K562 (cell line): Measurements from ENCODE around the gene TMEM141. TPM values are rescaled to one million over a fixed set of nuclear protein-coding genes. Genes with fewer than 3 reads are reported as not detected.

Experiments used
- ATAC-seq: fragments of 200-7000 bp; cut with Tn5 transposase; 3 replicates; pipeline ENCODE4 v1.9.1; 2020; ENCODE audit warnings: moderate library complexity
- BruUV-seq: library from RNA; stranded (reverse); fragments of 400-500 nt; replicated peaks from 2 replicates; lab custom pipeline; 2021; lab: Mats Ljungman, UMichigan
- CTCF ChIA-PET: fragments of 300-600 bp; formaldehyde crosslinking; extraction: SDS; loops from one replicate; lab custom pipeline; 2021; ENCODE audit warnings: low intra/inter-chr PET ratio; lab: Yijun Ruan, JAX
- POLR2A ChIA-PET: fragments of 300-600, 350-650 bp; sonication (Branson Sonifier 250); formaldehyde crosslinking; extraction: SDS; loops from one replicate; lab custom pipeline; 2021; ENCODE audit warnings: antibody characterized with exemption, inconsistent platforms; lab: Yijun Ruan, JAX
- DNase-seq, 4 experiments: peaks; one replicate each; pipeline versions ENCODE4 v3.0.0 to v3.0.0-alpha.2; 2011 to 2018; ENCODE audit warnings: low spot score in 3 of 4, mixed read lengths in 3 of 4; ENCODE audit errors: extremely low read depth in 1 of 4
- FAIRE-seq: peaks from 2 replicates; lab custom pipeline; 2011; peaks lifted over from hg19 to GRCh38; lab: Jason Lieb, UNC
- H2AFZ ChIP-seq: 2 replicates; pipeline ENCODE4 v1.6.0; 2011; ENCODE audit warnings: low read depth, low read length, control low read depth, inconsistent platforms
- H3K27ac ChIP-seq: fragments of 200-600 bp; 3 replicates; pipeline ENCODE4 v1.8.0; 2011; ENCODE audit warnings: low read depth, mild to moderate bottlenecking, control low read depth, inconsistent platforms, low read length, moderate library complexity, mixed read lengths; ENCODE audit errors: extremely low read depth
- H3K27me3 ChIP-seq, 2 experiments: fragments of 300-600 bp in 1 of 2; 2 replicates in 1 of 2; 3 replicates in 1 of 2; pipeline versions ENCODE4 v1.6.0 to v1.8.0; 2011; ENCODE audit warnings: inconsistent platforms in 2 of 2, low read length in 2 of 2, mild to moderate bottlenecking in 1 of 2, mixed read lengths in 1 of 2, moderate library complexity in 1 of 2; ENCODE audit not compliant: control insufficient read depth in 2 of 2, insufficient read depth in 2 of 2
- H3K36me3 ChIP-seq: fragments of 300-600 bp; 3 replicates; pipeline ENCODE4 v1.8.0; 2011; ENCODE audit warnings: mild to moderate bottlenecking, low read length, inconsistent platforms; ENCODE audit not compliant: control insufficient read depth, insufficient read depth
- H3K4me1 ChIP-seq, 2 experiments: fragments of 200-600 bp in 1 of 2; replicated peaks in 1 of 2; 2 replicates in 1 of 2; 3 replicates in 1 of 2; pipeline versions ENCODE4 v1.5.1 to v1.8.0; 2011; ENCODE audit warnings: inconsistent platforms in 2 of 2, low read length in 2 of 2, mild to moderate bottlenecking in 1 of 2, mixed read lengths in 1 of 2, moderate library complexity in 1 of 2; ENCODE audit not compliant: control insufficient read depth in 2 of 2, insufficient read depth in 2 of 2
- H3K4me2 ChIP-seq: 2 replicates; pipeline ENCODE4 v1.6.1; 2011; ENCODE audit warnings: low read length, control low read depth, inconsistent platforms, mixed read lengths; ENCODE audit not compliant: insufficient read depth
- H3K4me3 ChIP-seq: fragments of 200-600 bp; sonication (generic), shearing (Covaris generic); 2 replicates; pipeline ENCODE4 v1.5.1; 2016; ENCODE audit warnings: control low read depth, inconsistent platforms
- H3K79me2 ChIP-seq: fragments of 200-600 bp; 3 replicates; pipeline ENCODE4 v1.8.0; 2011; ENCODE audit warnings: low read length, inconsistent platforms; ENCODE audit not compliant: control insufficient read depth, insufficient read depth
- H3K9ac ChIP-seq, 2 experiments: 2 replicates each; pipeline versions ENCODE4 v1.6.0 to v1.6.1; 2011; ENCODE audit warnings: low read depth in 2 of 2, low read length in 2 of 2, control low read depth in 1 of 2, inconsistent platforms in 1 of 2, mild to moderate bottlenecking in 1 of 2, mixed read lengths in 1 of 2; ENCODE audit not compliant: insufficient read depth in 1 of 2
- H3K9me1 ChIP-seq: one replicate; pipeline ENCODE4 v1.6.0; 2011; ENCODE audit warnings: inconsistent platforms, mild to moderate bottlenecking, low read length, moderate library complexity; ENCODE audit not compliant: control insufficient read depth, insufficient read depth
- H3K9me3 ChIP-seq: replicated peaks from 2 replicates; pipeline ENCODE4 v1.5.1; 2011; ENCODE audit warnings: low read depth, low read length, inconsistent platforms; ENCODE audit not compliant: control insufficient read depth, insufficient read depth
- H4K20me1 ChIP-seq: replicated peaks from 2 replicates; pipeline ENCODE4 v1.6.1; 2011; ENCODE audit warnings: low read length, inconsistent platforms, mixed read lengths; ENCODE audit not compliant: control insufficient read depth, insufficient read depth
- CEBPZ ChIP-seq: fragments of 150-350 bp; IDR thresholded peaks from 2 replicates; pipeline ENCODE4 v1.6.1; 2014; ENCODE audit warnings: low read depth, mild to moderate bottlenecking, low read length, borderline replicate concordance
- CXXC5 ChIP-seq: fragments of 250-450 bp; sonication (Bioruptor Pico); IDR thresholded peaks from 2 replicates; pipeline ENCODE4 v1.8.0; 2022; ENCODE audit warnings: inconsistent platforms, mild to moderate bottlenecking, moderate library complexity
- ETV5 ChIP-seq: sonication (generic); formaldehyde crosslinking; IDR thresholded peaks from 2 replicates; pipeline ENCODE4 v1.4.0; 2020; ENCODE audit warnings: low read depth, mild to moderate bottlenecking, missing genetic modification reagents
- HDAC1 ChIP-seq, 2 experiments: fragments of 450-650 bp; IDR thresholded peaks; 2 replicates each; pipeline ENCODE4 v1.6.1; 2016 to 2017; ENCODE audit warnings: inconsistent platforms in 1 of 2, mild to moderate bottlenecking in 1 of 2, moderate library complexity in 1 of 2
- HMG20B ChIP-seq: fragments of 250-450 bp; sonication (Bioruptor Pico); IDR thresholded peaks from 2 replicates; pipeline ENCODE4 v1.5.0; 2021; ENCODE audit warnings: mild to moderate bottlenecking
- KDM1A ChIP-seq, 2 experiments: fragments of 450-650 bp; IDR thresholded peaks; 2 replicates each; pipeline ENCODE4 v1.6.1; 2016; ENCODE audit warnings: mild to moderate bottlenecking in 2 of 2
- MECOM ChIP-seq: fragments of 250-450 bp; sonication (Bioruptor Pico); IDR thresholded peaks from 2 replicates; pipeline ENCODE4 v1.8.0; 2022; ENCODE audit warnings: inconsistent platforms
- PURB ChIP-seq: sonication (generic); formaldehyde crosslinking; IDR thresholded peaks from 2 replicates; pipeline ENCODE4 v1.9.0; 2021; ENCODE audit warnings: low read depth, mild to moderate bottlenecking, missing genetic modification reagents
- RBM22 ChIP-seq: fragments of 200-400 bp; formaldehyde crosslinking; IDR thresholded peaks from 2 replicates; pipeline ENCODE4 v1.6.1; 2018; ENCODE audit warnings: low read length, low read depth; ENCODE audit not compliant: poor library complexity, severe bottlenecking
- SP2 ChIP-seq: IDR thresholded peaks from 2 replicates; pipeline ENCODE4 v1.6.1; 2011; ENCODE audit warnings: mild to moderate bottlenecking, low read depth, low read length, moderate library complexity; ENCODE audit not compliant: poor library complexity, severe bottlenecking; ENCODE audit errors: extremely low read depth
- ZNF124 ChIP-seq: sonication (generic); formaldehyde crosslinking; IDR thresholded peaks from 2 replicates; pipeline ENCODE4 v1.8.1; 2022; ENCODE audit warnings: missing genetic modification reagents
- ZNF140 ChIP-seq: fragments of 250-450 bp; sonication (Bioruptor Pico); IDR thresholded peaks from 2 replicates; pipeline ENCODE4 v1.8.0; 2021; ENCODE audit warnings: moderate library complexity, mild to moderate bottlenecking, inconsistent platforms
- ZNF75A ChIP-seq: fragments of 450-650 bp; formaldehyde crosslinking; IDR thresholded peaks from 2 replicates; pipeline ENCODE4 v1.4.0; 2020; ENCODE audit warnings: mild to moderate bottlenecking
- ZNF778 ChIP-seq: fragments of 450-650 bp; formaldehyde crosslinking; IDR thresholded peaks from 2 replicates; pipeline ENCODE4 v1.4.0; 2020; ENCODE audit warnings: mild to moderate bottlenecking, moderate library complexity
- WGBS: fragments of 100-300 bp; shearing (Covaris generic); methylation state at CpG from one replicate; pipeline ENCODE4 v1.1.6; 2016; ENCODE audit warnings: low coverage, mixed read lengths; ENCODE audit not compliant: insufficient coverage; ENCODE audit errors: missing lambda C conversion rate; 5-methylcytosine and 5-hydroxymethylcytosine counted together
- in situ Hi-C: fragments of 300-500 bp; cut with MboI; formaldehyde crosslinking; loops from 4 replicates; pipeline ENCODE4 v1.15.0; 2018; ENCODE audit warnings: inconsistent platforms, mixed read lengths
- intact Hi-C: fragments of 100-400 bp; cut with micrococcal nuclease; formaldehyde crosslinking; loops from 2 replicates; pipeline ENCODE4 v1.14.2; 2022
- polyA plus RNA-seq, 8 experiments: library from polyadenylated mRNA; depleted of rRNA in 4 of 8; stranded (reverse) in 5 of 8; unstranded in 3 of 8; fragments of >200 nt; fragmentation: Nextera tagmentation in 2 of 8; fragmentation: Illumina TruSeq in 1 of 8; extraction: Ambion mirVana in 2 of 8; extraction: Trizol in 1 of 8; gene quantifications; 2 replicates each; pipeline versions ENCODE4 v1.2.1 to v1.2.3, GENCODE V29; 2011 to 2014; ENCODE audit warnings: inconsistent platforms in 1 of 8, missing spikeins in 1 of 8
- total RNA-seq, 7 experiments: library from RNA; depleted of rRNA in 6 of 7; stranded (reverse); fragments of >200 nt in 6 of 7; fragmentation: Illumina TruSeq in 2 of 7; extraction: Trizol in 2 of 7; gene quantifications; 2 replicates each; pipeline versions ENCODE4 v1.2.1 to v1.2.3, GENCODE V29; 2011 to 2021; ENCODE audit warnings: low replicate concordance in 1 of 7

TMEM141 gene
- total and polyA plus RNA-seq, 9 of the 15 experiments (the other 6 are each of a cell fraction or from before 2014, with no cell fraction given): 21.5 to 123 (median 74.8) TPM

DNA sequence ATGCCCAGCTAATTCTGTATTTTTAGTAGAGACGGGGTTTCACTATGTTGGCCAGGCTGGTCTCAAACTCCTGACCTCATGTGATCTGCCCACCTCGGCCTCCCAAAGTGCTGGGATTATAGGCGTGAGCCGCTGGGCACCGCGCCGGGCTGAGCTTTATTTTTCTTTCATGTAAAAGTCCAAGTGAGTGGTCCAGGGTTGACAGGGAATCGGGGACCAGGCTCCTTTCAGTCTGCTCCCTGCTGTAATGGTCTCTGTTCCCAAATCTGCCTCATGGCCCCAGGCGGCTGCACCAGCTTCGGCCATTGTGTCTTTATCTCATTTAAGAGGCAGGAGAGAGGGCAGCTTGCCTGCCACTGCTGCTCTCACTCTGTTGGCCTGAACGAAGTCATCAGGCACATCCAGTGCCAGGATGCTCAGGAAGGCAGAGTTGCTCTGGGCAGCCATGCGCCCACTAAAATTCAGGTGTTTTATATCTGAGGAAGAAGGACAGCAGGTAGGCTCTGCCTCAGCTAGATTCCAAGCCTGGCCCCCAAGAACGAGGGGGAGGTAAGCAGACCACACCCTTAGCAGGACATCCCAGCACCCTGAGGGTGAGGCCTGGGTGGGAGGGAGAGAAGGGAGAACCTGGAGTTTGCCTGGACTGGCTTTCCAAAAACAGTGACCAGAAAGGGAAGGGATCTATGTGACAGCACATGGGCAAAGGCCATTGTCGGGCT, 3.3 kb downstream of the TMEM141 start:
- ATAC-seq: no peak
- H4K20me1 ChIP-seq: peaks cover 5% of the 10 kb centered on the region; the same call in 1 of the 2 replicates
- intact Hi-C loops: no loop called here
- no peaks in the 10 kb centered on the region for H3K27me3 ChIP-seq
- ChIA-PET POLR2A (interaction anchor here (0.6 to 2.8 kb wide), 4 partner anchors 8 to 384 kb away, joined by 3 to 14 read pairs (median 5); partner anchors contain the start of gene RABL6), CTCF (no interaction called here)
- no peak overlapping the region for H3K4me2 ChIP-seq
- no TSS peak for BruUV-seq
- peaks cover 18% of the 10 kb centered on the region; the same call in 1 of the 3 replicates for H3K36me3 ChIP-seq
- no peaks in the 10 kb centered on the region for H3K9me3 ChIP-seq
- WGBS: 75% methylated on average over 14 of the region's 14 CpGs
- peaks cover 54 to 66% of the 10 kb centered on the region in 2 experiments for H3K4me1 ChIP-seq
- peak overlapping the region in 1 of 2 experiments; percentile 82; a peak in 2 of 4 replicates for H3K9ac ChIP-seq
- H3K9me1 ChIP-seq: peaks cover 4% of the 10 kb centered on the region
- no peak overlapping the region for H3K27ac ChIP-seq
- in situ Hi-C loops: loop anchor here (25.0 kb wide), 1 partner anchor 443 kb away; the partner anchor contains the start of genes CYSRT1, RNF224, SLC34A3 and TUBB4B
- H2AFZ ChIP-seq: no peak overlapping the region
- FAIRE-seq: peak; percentile 11
- no peak overlapping the region for H3K4me3 ChIP-seq
- no peak for DNase-seq
- peaks cover 19% of the 10 kb centered on the region for H3K79me2 ChIP-seq
- TF ChIP-seq ZNF140 (CRISPR knock-in tag) (no peak), SP2 (no peak), ZNF778 (CRISPR knock-in tag) (no peak), MECOM (no peak), CEBPZ (no peak), KDM1A (IDR thresholded peaks at IDR 0.05) (no peak), ZNF75A (CRISPR knock-in tag) (no peak), ETV5 (CRISPR knock-in tag) (no peak), RBM22 (no peak), PURB (CRISPR knock-in tag) (no peak), HDAC1 (IDR thresholded peaks at IDR 0.05) (no peak), CXXC5 (no peak), HMG20B (no peak), ZNF124 (CRISPR knock-in tag) (no peak)
